B cell (primary cell): ENCODE measurements around the gene EIF4EBP2. TPM values are rescaled to one million over a fixed set of nuclear protein-coding genes. Genes with fewer than 3 reads are reported as not detected.

Source experiments
- ATAC-seq: fragments of 200-7000 bp; cut with Tn5 transposase; one replicate; pipeline ENCODE4 v1.10.0; 2021; ENCODE audit warnings: low read depth, mild to moderate bottlenecking, moderate number of reproducible peaks, moderate library complexity
- CTCF ChIA-PET: fragments of 350-600 bp; sonication (Branson Sonifier 250); formaldehyde crosslinking; loops from one replicate; lab custom pipeline; 2021; ENCODE audit warnings: antibody characterized with exemption, inconsistent platforms; lab: Charles Lee
- POLR2A ChIA-PET: fragments of 350-600 bp; sonication (Branson Sonifier 250); formaldehyde crosslinking; loops from one replicate; lab custom pipeline; 2021; ENCODE audit warnings: antibody characterized with exemption; lab: Charles Lee
- DNase-seq: peaks from one replicate; pipeline ENCODE4 v3.0.0; 2013
- H2AFZ ChIP-seq: 2 replicates; pipeline ENCODE4 v1.6.1; 2012; ENCODE audit warnings: mild to moderate bottlenecking, low read depth, low read length; ENCODE audit not compliant: insufficient read depth, poor library complexity, severe bottlenecking
- H3K27ac ChIP-seq, 2 donors: 1 replicate in 1 of 2; 2 replicates in 1 of 2; pipeline ENCODE4 v1.5.1; 2012 to 2013; ENCODE audit warnings: low read length in 2 of 2, mild to moderate bottlenecking in 2 of 2, moderate library complexity in 1 of 2
- H3K27me3 ChIP-seq, 4 experiments: fragments of 200-600 bp in 1 of 4; sonication (generic) in 1 of 4; replicated peaks in 1 of 4; 1 replicate in 2 of 4; 2 replicates in 2 of 4; pipeline versions ENCODE4 v1.6.1 to v1.7.0; 2013 to 2016; ENCODE audit warnings: low read length in 3 of 4, mild to moderate bottlenecking in 2 of 4, mixed read lengths in 1 of 4, moderate library complexity in 1 of 4; ENCODE audit not compliant: insufficient read depth in 4 of 4, control insufficient read depth in 3 of 4; ENCODE audit errors: control extremely low read depth in 1 of 4
- H3K36me3 ChIP-seq, 2 experiments: replicated peaks in 1 of 2; 1 replicate in 1 of 2; 2 replicates in 1 of 2; pipeline versions ENCODE4 v1.6.1 to v1.7.1; 2013; ENCODE audit warnings: low read length in 1 of 2; ENCODE audit not compliant: insufficient read depth in 2 of 2, control insufficient read depth in 1 of 2; ENCODE audit errors: control extremely low read depth in 1 of 2, extremely low read depth in 1 of 2
- H3K4me1 ChIP-seq, 2 donors: fragments of 200-600 bp in 1 of 2; sonication (generic) in 1 of 2; 1 replicate in 1 of 2; 2 replicates in 1 of 2; pipeline versions ENCODE4 v1.5.1 to v1.6.1; 2013 to 2017; ENCODE audit warnings: low read length in 2 of 2; ENCODE audit not compliant: control insufficient read depth in 2 of 2, insufficient read depth in 2 of 2
- H3K4me2 ChIP-seq: replicated peaks from 2 replicates; pipeline ENCODE3; 2012; ENCODE audit warnings: mild to moderate bottlenecking, low read depth, low read length; ENCODE audit not compliant: poor library complexity, severe bottlenecking
- H3K4me3 ChIP-seq, 5 experiments: fragments of 200-600 bp in 1 of 5; sonication (generic) in 1 of 5; 1 replicate in 3 of 5; 2 replicates in 2 of 5; pipeline versions ENCODE4 v1.5.1 to v1.7.0; 2011 to 2016; ENCODE audit warnings: low read length in 4 of 5, mild to moderate bottlenecking in 4 of 5, low read depth in 2 of 5, control low read depth in 1 of 5, moderate library complexity in 1 of 5; ENCODE audit not compliant: insufficient read depth in 1 of 5; ENCODE audit errors: control extremely low read depth in 1 of 5, extremely low read depth in 1 of 5
- H3K79me2 ChIP-seq: fragments of 200-600 bp; sonication (generic); one replicate; pipeline ENCODE4 v1.6.0; 2016; ENCODE audit warnings: low read length; ENCODE audit not compliant: control insufficient read depth, insufficient read depth
- H3K9ac ChIP-seq: fragments of 200-600 bp; sonication (generic); 2 replicates; pipeline ENCODE4 v1.6.1; 2017; ENCODE audit warnings: mild to moderate bottlenecking, low read length, moderate library complexity
- H3K9me3 ChIP-seq, 3 donors: one replicate each; pipeline versions ENCODE4 v1.6.1 to v1.7.1; 2013; ENCODE audit warnings: low read length in 2 of 3; ENCODE audit not compliant: control insufficient read depth in 2 of 3, insufficient read depth in 1 of 3; ENCODE audit errors: control extremely low read depth in 1 of 3
- H4K20me1 ChIP-seq: 2 replicates; pipeline ENCODE4 v1.6.0; 2012; ENCODE audit warnings: mild to moderate bottlenecking, low read length; ENCODE audit not compliant: insufficient read depth, control insufficient read depth, poor library complexity, severe bottlenecking
- H3K27ac Mint-ChIP-seq: one replicate; pipeline ENCODE4 v1.8.0; 2021; ENCODE audit warnings: mixed read lengths
- H3K27me3 Mint-ChIP-seq: one replicate; pipeline ENCODE4 v1.8.0; 2021; ENCODE audit warnings: mixed read lengths
- H3K4me1 Mint-ChIP-seq: one replicate; pipeline ENCODE4 v1.8.0; 2021; ENCODE audit warnings: mixed read lengths
- H3K4me3 Mint-ChIP-seq: one replicate; pipeline ENCODE4 v1.8.0; 2021; ENCODE audit warnings: mixed read lengths
- H3K9me3 Mint-ChIP-seq: one replicate; pipeline ENCODE4 v1.8.0; 2022; ENCODE audit warnings: mixed read lengths; ENCODE audit not compliant: insufficient read depth
- CTCF ChIP-seq: fragments of 200-600 bp; IDR thresholded peaks from one replicate; pipeline ENCODE4 v1.8.0; 2022; ENCODE audit warnings: antibody characterized with exemption, mild to moderate bottlenecking
- EZH2 ChIP-seq: IDR thresholded peaks from 2 replicates; pipeline ENCODE4 v1.6.1; 2012; ENCODE audit warnings: borderline replicate concordance, low read depth, mild to moderate bottlenecking, moderate library complexity, low read length; ENCODE audit not compliant: insufficient read depth, poor library complexity, severe bottlenecking
- WGBS: methylation state at CpG from one replicate; pipeline ENCODE4 v1.1.5; 2013; ENCODE audit warnings: missing lambda C conversion rate; ENCODE audit not compliant: insufficient coverage; 5-methylcytosine and 5-hydroxymethylcytosine counted together
- intact Hi-C: fragments of 100-400 bp; cut with micrococcal nuclease; formaldehyde crosslinking; loops from one replicate; pipeline ENCODE4 v1.10.0; 2022
- polyA plus RNA-seq: library from polyadenylated mRNA; depleted of rRNA; stranded (reverse); fragments of >200 nt; gene quantifications from 2 replicates; pipeline ENCODE4 v1.2.3, GENCODE V29; 2012
- total RNA-seq, 2 donors: library from RNA; stranded (reverse); fragments of 120-200 nt in 1 of 2; gene quantifications; 1 replicate in 1 of 2; 2 replicates in 1 of 2; pipeline versions ENCODE4 v1.2.3 to v1.2.4, GENCODE V29; 2013 to 2022

Gene EIF4EBP2
- total and polyA plus RNA-seq, 2 donors (not counting 1 experiment from before 2014, with no cell fraction given): 8.7 to 37.8 TPM

GRCh38 chr10:70477661-70478162, 73.8 kb downstream of the EIF4EBP2 start:
- WGBS: 0% methylated on average over 3 of the region's 27 CpGs
- H3K36me3 ChIP-seq: no peaks in the 10 kb centered on the region
- H3K27me3 Mint-ChIP-seq: no peaks in the 10 kb centered on the region
- peaks cover 40 to 42% of the 10 kb centered on the region in 2 donors for H3K4me1 ChIP-seq
- peak overlapping the region in 1 of 2 donors; percentile 32 for H3K27ac ChIP-seq
- peak overlapping the region; percentile 72 for H3K9ac ChIP-seq
- peak overlapping the region; percentile 88 for H3K4me3 Mint-ChIP-seq
- H2AFZ ChIP-seq: peak overlapping the region; percentile 72
- ATAC-seq (peak; percentile 62), DNase-seq (peak; percentile 80)
- H3K27ac Mint-ChIP-seq: peak overlapping the region; percentile 90
- peaks cover 29% of the 10 kb centered on the region for H3K79me2 ChIP-seq
- no peaks in the 10 kb centered on the region for H3K9me3 Mint-ChIP-seq
- peak overlapping the region; percentile 89 for H3K4me2 ChIP-seq
- peaks cover 0 to 7% (median 0%) of the 10 kb centered on the region in 4 experiments for H3K27me3 ChIP-seq
- peaks cover 49% of the 10 kb centered on the region for H3K4me1 Mint-ChIP-seq
- no peak for TF ChIP-seq CTCF
- no peak for TF ChIP-seq EZH2
- ChIA-PET POLR2A (interaction anchor here (0.5 to 1.1 kb wide), 4 partner anchors 10 to 1696 kb away, joined by 3 to 9 read pairs (median 4); partner anchors contain the start of gene EIF4EBP2), CTCF (interaction anchor here (1.2 to 4.6 kb wide), 4 partner anchors 13 to 63 kb away, joined by 3 to 25 read pairs (median 4); no protein-coding TSS in a partner anchor)
- H3K9me3 ChIP-seq: no peaks in the 10 kb centered on the region
- intact Hi-C loops: loop anchor here (5.0 kb wide), 2 partner anchors 35 to 70 kb away; no protein-coding TSS in a partner anchor
- no peaks in the 10 kb centered on the region for H4K20me1 ChIP-seq
- H3K4me3 ChIP-seq: peak overlapping the region in 4 of 5 experiments; percentile 50 to 64 (median 58)

Other genes with a start within 250 kb of the EIF4EBP2 start
- 62.1 and 68.8 TPM in 2 replicates for gene SAR1A, start 233.6 kb upstream of the EIF4EBP2 start, total RNA-seq
- gene SAR1A, start 233.6 kb upstream of the EIF4EBP2 start, polyA plus RNA-seq: 12.7 and 44.4 TPM in 2 replicates
- 39.4 and 40.6 TPM in 2 replicates for gene PPA1, start 170.7 kb upstream of the EIF4EBP2 start, total RNA-seq
- gene PPA1, start 170.7 kb upstream of the EIF4EBP2 start, polyA plus RNA-seq: 28.6 and 31.8 TPM in 2 replicates
- gene NPFFR1, start 120.1 kb upstream of the EIF4EBP2 start, total RNA-seq: not detected in 2 replicates
- not detected in 2 replicates for gene NPFFR1, start 120.1 kb upstream of the EIF4EBP2 start, polyA plus RNA-seq
- 0.27 and 0.96 TPM in 2 replicates for gene LRRC20, start 21.5 kb upstream of the EIF4EBP2 start, total RNA-seq
- 1.2 and 2.6 TPM in 2 replicates for gene LRRC20, start 21.5 kb upstream of the EIF4EBP2 start, polyA plus RNA-seq
- not detected in 2 replicates for gene NODAL, start 37.5 kb downstream of the EIF4EBP2 start, total RNA-seq
- 0.06 and 0.07 TPM in 2 replicates for gene NODAL, start 37.5 kb downstream of the EIF4EBP2 start, polyA plus RNA-seq
- gene PALD1, start 74.6 kb downstream of the EIF4EBP2 start, total RNA-seq: 2.2 and 2.4 TPM in 2 replicates
- 2.8 and 3.2 TPM in 2 replicates for gene PALD1, start 74.6 kb downstream of the EIF4EBP2 start, polyA plus RNA-seq
- 0.92 and 1.0 TPM in 2 replicates for gene PRF1, start 198.6 kb downstream of the EIF4EBP2 start, total RNA-seq
- 1.9 and 2.1 TPM in 2 replicates for gene PRF1, start 198.6 kb downstream of the EIF4EBP2 start, polyA plus RNA-seq